GM21528 (cell line): ENCODE results near the gene SUPT6H.

Source experiments
- ATAC-seq: cut with Tn5 transposase; IDR thresholded peaks from one replicate; pipeline ENCODE4 v1.9.1; 2021; ENCODE audit warnings: mild to moderate bottlenecking, moderate library complexity; ENCODE audit not compliant: unreplicated experiment, low FRiP score

SUPT6H gene

DNA sequence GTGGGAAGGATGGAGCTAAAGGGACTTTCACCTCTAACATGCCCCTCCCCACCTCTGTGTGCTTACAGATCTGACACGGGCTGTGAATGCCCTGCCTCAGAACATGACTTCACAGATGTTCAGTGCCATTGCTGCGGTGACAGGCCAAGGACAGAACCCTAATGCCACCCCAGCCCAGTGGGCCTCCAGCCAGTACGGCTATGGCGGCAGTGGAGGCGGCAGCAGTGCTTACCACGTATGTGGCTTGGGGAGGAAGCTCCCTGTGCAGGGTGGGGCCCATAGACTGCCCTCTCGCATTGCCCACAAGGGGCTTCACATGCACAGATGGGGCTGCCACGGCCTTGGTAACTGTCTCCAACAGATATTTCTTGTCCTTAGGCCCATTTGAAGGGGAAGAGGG lies 38.3 kb downstream of the SUPT6H start:
- ATAC-seq, result no peak

DNA sequence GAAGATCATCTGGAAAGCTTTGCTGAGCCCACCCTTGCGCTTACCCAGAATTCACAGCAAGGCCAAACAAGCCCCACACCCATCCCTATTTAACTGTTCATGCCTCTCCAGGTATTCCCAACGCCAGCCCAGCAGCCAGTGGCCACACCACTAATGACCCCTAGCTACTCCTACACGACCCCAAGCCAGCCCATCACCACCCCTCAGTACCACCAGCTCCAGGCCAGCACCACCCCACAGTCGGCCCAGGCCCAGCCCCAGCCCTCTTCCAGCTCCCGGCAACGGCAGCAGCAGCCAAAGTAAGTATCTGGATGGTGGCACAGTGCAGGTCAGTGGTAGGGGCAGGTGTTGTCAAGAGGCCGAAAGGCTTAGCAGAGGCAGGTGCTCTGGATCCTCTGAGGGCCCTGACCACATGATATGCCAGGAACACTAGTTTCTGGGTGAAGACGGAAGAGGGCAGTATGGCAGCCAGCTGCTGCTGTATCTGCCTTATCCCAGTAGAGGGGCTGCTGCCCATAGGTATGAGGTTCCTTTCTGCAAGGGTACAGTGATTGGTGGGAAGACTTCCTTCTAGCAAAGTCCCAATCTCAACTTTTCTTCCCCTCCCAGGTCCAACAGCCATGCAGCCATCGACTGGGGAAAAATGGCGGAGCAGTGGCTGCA lies 39.0 kb downstream of the SUPT6H start:
- no peak for ATAC-seq

DNA sequence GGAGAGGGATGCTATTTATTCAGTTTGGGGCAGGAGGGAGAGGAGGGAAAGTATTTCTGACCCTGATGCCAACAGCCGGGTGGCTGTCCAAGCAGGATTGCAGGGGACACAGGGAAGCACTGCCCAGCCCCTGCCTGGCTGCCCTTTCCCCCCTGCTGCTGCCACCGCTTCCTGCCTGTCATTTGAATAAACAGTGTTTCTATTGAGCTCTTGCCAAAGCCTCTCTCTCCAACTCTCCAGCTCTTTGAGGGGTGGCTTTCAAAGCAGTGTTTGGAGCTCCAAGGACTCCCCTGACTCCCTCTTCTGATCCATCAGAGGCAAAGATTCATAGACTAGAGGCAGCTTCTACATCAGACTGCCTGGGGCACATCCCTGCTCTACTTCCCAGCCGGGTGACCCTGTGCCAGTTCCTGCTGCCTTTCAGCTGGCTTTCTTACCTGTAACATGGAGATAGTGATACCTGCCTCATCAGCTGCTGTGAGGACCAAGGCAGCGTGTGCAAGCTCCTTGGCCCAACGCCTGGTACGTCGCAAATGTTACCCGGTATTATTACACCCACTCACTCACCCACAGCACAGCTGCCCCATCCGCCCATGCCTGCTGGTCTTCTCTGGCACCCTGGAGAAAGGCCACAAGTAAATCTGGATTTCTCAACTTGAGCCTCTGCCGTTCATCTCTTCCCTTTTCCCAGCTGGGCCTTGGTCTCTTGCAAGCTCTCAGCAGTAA lies 40.2 kb downstream of the SUPT6H start:
- ATAC-seq, result no peak

DNA sequence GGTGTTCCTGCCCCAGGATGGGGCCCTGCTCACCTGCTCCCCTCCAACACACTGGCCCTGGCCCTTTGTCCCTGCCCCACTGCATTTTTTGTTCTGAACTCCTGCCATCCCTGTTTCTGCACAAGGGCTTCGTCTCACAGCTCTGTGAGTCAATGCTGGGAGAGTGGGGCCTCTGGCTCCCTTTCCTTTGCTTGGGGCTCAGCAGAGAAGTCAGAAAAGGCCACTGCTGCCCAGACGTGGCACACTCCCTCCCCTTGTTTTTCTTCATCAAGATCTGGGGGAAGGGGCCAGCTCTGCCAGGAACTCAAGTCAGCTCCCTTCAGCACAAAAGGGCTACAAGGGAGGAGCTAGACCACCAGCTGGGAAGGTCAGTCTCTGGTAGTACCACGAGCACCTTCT lies 40.7 kb downstream of the SUPT6H start:
- no peak for ATAC-seq

DNA sequence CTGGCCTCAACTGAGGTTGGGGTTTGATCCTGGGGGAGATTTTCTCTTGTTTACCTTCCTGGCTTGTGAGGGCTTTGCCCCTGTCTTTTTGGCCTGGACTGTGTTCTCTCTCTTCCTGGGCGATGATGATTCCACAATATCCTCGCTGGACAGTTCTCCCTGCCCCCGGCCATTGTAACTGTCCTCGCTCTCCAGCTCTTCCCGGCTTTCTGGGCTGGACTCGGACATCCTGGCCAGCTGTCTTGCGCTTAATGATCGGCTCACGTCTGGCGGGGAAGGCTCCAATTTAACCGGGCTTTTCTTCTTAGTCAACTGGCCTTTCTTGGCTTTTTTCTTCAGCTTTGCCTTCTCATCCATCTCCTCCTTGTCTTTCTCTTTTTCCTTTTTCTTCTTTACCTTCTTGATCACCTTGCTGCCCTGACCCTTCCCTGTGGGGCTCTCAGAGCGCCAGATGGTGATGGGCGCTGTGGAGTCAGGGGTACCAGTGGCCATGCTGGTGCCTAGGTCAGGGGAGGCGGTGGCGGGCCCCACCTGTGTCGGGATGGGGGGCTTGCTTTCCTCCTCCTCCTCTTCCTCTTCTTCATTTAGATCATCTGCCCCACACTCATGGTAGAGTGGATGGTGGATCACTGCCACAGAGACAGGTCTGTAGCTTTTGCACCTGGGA lies 41.7 kb downstream of the SUPT6H start:
- ATAC-seq, result no peak

DNA sequence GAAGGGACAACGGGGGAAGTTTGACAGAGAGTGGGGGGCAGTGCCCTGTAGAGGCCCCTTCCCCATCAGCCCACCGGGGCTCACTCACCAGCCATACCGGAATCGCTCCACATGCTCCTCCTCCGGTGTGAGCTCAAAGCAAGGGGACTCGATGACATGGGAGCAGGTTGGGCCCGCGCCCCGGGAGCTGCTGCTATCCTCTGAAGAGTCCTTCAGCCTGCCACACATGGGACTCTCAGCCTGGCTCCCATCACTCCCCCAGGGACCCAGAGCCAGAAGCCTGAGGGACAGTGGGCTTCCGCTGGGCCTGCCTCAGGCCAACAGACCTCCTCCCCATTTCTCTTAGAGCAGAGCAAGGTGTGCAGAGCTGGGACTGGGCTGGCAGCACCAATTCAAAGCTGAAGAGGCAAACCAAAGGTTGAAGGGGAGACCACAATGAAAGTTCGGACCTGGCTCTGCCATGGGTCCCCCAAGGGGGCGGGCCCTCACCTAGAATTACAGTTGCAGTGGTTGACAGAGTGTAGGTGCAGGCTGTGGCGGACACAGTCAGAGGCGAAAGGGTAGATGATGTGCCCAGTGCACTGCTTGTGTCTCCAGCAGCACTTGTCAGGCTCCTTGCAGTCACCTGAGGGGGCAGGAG lies 42.3 kb downstream of the SUPT6H start:
- no peak for ATAC-seq

DNA sequence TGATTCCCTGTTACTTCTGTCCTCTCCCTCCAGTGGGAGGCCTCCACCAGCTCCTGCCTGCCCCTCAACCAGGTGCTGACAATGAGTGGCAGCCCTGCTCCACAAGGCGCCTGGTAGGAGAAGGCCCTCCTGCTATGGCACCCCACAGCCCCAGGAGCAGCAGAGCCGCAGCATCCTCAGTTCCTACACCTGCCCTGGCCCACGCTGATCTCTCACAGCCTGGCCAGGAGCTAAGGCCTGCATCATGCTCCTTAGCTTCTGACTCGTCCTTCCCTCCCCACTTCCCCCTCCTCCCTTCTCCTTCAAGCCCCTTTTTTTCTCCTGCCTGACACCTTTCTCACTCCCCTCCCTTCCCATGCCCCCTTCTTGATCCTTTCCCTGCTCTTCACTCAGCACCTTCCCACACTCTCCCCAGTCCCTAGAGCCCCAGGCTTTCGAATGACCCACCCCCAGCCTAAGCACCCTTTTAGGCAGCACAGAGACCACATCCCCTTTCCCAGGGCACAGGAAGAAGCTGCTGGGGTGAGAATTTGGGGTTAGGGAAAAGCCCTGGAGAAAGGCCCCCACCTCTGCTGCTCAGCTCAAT lies 43.2 kb downstream of the SUPT6H start:
- no peak for ATAC-seq

DNA sequence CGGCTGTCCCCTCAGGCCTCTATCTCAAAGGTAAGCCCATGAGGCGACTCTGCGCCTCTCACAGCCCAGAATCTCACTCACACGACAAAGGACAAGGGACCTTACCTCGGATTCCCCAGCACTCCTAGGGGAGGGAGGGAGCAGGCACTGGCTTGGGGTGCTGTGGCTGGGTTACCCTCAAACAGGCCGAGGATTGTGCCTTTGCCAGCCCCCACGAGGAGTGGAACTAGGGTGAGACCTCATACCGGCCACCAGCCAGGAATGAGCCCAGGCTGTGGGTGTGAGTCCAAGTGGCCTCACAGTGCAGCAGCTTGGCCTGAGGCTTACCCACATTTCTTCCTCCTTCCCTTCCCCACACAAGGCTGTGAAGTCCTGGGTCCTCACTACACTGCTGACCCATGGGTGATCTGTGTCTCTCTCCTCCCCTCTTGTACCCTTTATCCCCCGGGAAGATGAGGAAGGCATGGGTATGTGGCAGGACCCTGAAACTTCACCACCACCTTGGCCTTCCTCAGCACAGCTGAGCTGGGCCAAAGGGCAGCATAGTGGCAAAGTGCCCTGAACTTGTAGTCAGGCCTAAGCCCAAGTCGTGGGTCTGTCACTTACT lies 43.8 kb downstream of the SUPT6H start:
- ATAC-seq, result no peak

DNA sequence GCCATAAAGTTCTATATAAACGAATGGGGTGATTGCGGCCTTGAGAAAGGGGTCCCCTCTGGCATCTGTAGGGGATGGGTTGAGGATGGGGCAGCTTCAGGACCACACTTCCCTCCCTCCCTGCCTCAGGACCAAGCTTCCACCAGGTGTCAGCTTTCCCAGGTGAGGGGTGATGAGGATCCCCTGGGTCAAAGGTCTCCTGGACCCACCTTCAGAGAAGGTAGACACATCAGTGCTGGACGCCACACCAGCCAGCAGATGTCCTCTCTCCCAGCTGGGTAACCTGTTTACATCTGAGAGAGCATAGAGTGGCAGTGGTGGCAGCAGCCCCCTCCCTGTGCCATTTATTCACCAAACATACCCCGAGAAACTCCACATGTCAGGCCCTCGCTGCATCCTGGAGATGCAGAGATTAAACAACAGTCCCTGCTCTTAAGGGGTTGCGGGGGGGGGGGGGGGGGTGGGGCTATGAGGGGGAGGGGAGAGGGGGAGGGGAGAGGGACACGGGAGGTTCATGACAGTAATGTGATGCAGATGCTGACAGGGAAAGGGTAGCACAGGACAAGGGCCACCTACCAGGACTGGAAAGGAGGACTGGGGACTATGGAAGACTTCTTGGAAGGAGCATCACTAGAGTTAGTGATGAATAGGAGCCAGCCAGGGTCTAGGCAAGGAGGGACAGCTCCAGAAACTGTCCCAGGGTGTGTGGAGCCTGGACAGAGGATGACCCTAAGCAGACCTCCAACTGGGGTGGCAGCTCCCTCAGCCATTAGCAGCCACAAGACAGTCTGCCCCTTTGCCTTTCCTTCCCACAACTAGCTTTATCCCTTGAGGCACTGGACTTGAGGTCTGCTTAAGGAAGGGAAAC lies 44.7 kb downstream of the SUPT6H start:
- ATAC-seq, result no peak

DNA sequence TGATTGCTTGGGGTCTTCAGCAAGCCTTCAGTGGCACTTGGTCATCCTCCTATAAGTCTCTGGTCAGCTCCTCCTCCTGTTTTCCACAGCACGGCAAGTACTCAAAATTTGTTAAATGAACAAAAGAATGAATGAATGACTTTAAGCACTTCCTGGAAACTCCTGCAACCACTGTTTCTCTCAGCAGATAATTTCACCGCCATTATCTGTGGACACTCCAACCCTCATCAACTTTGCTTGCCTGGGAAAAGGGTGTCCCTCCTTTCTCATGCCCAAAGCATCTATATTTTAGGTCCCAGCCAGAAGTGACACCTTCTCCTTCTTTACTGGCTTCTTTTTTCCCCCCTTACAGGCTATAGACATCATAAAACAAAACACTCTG lies 45.3 kb downstream of the SUPT6H start:
- ATAC-seq, result no peak

DNA sequence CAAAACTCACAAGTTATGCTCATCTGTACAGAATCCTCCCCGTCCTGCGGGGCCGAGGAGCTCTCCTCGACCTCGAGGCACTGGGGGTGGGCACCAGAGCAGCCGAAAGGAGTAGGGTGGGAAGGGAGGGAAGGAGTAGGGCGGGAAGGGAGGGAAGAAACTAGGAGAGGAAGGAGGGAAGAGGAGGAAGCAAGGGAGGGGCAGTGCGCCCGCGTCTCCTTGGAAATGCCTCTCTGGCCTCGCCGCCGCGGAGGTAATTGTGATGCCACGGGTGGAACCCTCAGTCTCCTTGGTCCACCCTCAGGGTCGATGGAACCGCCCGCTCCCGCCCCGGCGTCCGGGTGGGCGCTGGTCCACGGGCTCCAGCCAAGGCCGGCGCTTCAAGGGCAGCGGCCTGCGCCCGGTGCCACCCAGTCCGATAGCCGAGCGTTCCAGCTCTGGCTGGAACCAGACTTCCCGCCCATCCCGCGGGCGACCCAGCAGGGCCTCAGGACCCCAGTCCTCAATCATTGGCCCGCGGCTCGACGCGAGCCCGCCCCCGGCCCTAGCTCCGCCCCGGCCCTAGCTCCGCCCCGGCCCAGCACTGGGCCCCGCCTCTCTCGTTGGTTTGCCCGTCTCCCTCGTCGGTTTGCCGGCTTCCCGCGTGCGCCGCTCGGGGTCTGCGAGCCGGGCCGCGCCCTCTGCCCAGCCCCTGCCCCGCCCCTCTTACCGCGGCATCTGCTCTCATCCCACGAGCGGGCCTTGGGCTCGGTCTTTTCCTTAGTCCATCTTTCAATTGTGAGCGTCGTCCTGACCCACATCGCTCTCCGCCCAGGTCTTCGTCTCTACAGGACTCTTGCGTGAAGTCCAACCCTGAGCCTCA lies 49.1 kb downstream of the SUPT6H start:
- ATAC-seq, result peak; percentile 74

DNA sequence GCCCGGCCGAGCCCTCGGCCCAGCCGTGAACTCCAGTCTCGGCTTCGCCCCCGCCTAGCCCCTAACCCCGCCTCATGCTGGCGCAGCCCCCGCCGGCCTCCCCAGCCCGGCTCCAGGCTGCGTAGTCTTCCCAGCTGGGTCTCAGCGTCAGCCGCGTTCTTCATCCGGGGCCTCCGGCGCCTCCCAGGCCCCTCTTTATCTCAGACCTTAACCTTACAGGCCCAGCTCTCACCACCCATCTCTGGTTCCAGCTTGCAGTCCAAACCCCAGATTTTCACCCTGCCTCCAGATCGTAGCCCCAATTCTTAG lies 49.7 kb downstream of the SUPT6H start, which contains the start of gene PROCA1:
PROCA1 (minus strand) TSS at position 166 of the 309 bp plus-strand sequence. CDS start 228 bp downstream, outside the sequence.
- ATAC-seq, result peak; percentile 35

DNA sequence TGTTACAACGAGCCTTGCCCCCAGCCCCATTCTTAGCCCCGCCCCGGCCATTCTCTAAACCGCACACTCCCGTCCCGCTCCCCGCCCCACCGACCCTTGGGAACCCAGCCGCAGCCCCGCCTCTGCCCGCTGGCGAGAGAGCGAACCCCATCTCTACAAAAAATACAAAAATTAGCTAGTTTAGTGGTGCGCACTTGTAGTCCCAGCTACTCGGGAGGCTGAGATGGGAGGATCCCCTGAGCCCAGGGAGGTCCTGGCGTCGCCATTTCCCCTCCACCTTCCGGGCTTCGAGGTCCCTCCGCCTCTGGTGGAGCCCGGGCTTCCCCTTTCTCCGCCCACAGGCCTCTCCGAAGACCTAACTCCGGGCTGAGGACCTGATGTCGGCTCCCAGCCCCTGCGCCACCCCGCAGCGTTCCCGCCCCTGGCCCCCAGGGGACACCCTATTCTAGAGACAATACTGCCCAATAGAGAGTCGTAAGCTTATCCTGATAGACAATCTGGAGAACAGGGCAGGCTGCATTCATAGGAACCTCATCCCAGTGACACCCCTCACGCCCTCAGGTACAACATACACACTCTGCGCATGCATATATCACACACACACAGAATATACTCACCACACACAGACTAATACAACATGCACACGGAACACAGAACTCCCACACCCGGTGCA lies 50.2 kb downstream of the SUPT6H start:
- ATAC-seq, result peak; percentile 10

DNA sequence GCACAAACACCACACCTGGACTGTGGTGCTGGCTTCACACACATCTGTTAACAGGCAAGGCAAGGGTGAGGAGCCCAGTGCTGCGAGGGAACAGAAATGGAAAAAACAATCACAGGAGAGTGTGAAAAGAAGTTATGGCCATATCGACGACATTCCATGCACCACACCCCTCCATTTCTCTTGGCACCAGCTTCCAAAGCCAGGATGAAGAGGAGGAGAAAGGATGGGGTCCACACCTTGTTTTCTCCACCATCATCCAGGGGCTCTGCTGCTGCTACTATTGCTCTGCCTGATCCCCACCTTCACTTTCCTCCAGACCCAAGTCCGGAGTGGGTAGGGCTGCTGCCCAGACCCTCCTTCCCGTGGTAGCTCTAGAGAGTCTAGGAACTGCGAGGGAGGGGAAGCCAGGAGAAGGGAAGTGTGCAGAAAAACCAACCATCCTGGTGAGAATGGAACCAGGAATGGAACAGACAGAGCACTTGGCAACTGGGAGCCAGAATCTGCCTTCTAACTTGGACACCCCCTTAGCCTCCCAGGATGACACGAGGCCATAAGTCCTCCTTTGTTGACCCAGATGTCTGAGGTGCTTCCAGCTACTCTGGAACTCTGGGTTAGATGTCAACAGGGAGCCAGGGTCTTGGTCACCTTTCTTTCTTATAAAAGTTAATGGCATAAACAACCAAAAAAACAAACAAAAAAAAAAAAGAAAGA lies 50.9 kb downstream of the SUPT6H start:
- ATAC-seq, result no peak

DNA sequence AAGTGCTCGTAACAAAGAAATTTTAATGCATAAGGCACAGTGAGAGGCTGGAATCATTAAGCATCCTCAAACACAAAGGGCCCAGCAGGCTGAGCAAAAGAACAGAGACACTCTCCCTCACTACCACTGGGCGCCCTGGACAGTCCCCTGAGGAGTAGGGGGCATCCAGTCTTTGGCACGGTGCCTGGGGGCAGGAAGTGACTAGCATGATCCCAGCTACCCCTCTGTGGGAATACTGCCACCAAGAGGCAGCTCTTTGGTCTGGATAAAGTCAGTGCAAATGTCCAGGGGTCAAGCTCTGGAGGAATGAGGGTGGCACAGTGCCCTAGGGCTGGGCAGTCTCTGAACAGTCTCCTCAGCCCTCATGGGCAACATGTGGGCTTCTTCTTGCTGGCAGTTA lies 52.3 kb downstream of the SUPT6H start:
- ATAC-seq, result no peak

DNA sequence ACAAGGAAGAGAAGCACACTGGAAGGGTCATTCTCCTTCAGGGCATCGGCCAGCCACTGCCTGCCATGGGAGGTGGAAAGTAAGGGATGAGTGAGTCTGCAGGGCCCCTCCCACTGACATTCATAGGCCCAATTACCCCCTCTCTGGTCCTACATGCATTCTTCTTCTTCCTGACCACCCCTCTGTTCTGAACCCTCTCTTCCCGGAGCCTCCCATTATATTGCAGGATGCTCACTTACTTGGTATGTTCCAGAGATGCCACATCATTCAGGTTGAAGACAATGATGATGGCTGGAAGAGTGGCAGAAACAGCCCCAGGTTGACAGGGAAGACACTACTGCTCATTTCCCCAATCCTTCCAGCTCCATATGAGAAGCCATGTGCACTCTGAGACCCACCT lies 53.2 kb downstream of the SUPT6H start:
- no peak for ATAC-seq

DNA sequence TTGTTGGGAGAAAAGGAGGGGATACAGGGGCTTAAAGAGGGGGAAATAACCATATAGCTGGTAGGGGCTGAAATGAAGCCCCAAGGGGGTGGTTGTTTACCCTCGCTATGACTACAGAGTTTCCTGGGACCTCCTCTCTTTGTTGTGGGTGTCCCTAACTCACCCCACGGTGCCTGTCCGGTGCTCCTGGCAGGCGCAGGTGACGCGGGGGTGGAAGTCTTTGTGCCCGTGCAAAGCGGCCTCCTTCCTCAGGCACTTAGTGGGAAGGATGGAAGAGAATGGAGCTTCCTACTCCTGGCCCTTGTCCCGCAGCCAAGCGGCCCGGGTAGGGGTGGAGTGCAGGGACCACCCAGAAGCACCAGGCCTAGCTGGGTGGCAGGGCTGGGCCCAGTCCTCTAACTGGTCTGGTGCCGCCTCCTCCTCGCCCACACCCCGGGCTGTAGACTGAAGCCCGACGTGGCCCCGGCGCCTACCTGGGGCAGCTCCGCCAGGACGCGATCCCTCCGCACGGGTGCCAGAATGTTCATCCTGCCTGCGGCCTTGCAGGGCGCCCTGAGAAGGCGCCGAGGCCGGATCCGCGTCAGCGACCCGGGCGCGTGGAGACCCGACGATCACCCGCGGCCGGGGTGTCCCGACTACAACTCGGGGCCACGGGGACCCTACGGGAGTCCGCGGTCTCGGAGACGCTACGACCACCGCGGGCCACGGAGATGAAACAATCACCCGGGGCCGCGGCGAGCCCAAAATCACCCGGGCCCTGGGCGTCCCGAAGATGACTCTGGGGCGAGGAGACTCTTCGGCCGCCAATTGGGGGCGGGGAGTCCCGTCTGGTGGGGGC lies 55.0 kb downstream of the SUPT6H start:
- no peak for ATAC-seq
